ENCODE results near the gene CCDC117.
A peak's percentile ranks its signal among the peaks of the same experiment; 100 is the strongest.

The CCDC117 gene

DNA sequence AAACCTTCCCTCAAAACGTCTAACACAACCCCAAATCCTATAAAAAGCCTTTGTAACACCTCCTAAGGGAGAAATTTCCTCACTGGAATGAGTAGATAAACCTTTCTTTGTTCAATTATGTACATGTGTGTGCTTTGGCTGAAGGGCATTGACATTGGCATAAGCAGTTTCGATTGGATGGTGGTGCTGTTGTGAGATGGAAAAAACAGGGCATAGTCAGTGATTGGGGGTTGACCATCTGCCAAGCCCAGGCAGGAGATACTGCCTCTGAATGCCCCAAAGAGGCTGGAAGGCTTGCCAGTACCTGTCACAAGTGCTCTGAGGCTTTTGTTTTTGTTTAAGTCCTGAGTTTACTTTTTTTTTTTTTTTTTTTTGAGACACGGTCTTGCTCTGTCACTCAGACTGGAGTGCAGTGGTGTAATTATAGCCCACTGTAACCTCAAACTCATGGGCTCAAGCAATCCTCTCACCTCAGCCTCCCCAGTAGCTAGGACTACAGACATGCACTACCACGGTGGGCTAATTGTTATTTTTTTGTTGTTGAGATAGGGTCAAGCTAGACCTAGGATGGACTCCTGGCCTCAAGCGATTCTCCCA is 1.2 kb upstream of the CCDC117 start:
- no peak for DNase-seq

DNA sequence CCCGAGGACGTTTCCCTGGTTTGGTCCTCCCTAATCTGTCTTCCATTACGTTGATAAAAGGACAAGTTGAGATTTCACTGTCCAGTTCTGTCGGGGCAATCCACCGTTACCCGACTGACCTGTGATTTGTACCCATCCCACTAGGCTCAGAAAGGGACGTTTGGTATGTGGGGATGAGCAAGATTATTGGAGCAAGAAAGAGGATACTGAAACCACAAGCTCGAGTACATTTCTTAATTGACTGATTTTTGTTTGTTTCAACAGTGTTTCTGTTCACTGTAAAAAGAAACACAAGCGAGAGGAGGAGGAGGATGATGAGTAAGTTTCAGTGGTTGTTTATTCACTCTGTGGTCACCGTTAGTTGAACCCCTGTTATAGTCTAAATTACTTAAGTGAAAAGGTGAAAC is 969 bp downstream of the CCDC117 start:
- DNase-seq, result no peak

DNA sequence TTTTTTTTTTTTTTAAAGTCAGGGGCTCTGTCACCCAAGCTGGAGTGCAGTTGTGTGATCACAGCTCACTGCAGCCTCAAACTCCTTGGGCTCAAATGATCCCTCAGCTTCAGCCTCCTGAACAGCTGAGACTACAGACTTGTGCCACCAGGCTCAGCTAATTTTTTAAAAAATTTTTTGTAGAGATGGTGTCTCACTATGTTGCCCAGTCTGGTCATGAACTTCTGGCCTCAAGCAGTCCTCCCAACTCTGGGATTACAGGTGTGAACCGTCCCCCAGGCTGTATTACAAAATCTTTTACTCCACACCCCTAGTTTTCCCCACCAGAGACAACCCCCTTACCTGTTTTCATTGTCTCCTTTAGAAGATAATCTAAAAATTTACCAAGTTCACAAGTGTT is 1.9 kb downstream of the CCDC117 start:
- DNase-seq, result no peak

DNA sequence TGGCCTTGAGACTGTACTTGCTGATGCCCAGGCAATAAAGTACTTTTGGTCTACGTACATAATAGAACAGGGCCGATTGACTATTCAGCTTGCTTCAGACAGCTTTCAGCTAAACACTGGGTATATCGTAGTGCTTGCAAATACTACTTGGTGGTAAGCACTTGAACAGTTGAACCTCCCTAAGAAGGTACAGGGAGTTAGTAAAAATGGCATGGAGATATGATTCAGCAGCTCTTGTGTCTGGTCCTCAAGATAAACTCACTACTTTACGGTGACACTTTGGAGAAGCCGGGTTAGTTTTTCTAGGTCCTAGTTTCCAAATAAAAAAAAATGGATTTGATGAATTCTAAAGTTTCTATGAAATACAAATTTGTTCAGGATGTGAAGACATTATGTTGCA is 7.3 kb downstream of the CCDC117 start:
- no peak for DNase-seq

DNA sequence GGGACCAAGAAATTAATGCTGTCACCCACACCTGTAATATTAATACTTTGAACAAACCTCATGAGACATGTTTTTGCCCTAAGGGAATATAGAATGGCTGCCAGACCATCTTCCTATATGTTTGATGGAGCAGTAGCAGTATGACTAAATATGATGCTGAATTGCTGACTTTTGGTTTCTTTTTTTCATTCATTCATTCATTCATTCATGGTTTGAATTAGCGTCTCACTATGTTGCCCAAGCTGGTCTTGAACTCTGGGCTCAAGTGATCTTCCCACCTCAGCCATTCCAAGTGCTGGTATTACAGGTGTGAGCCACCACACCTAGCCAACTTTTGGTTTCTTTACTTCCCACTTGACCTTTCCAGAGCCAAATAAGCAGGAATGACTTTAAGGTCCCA is 7.8 kb downstream of the CCDC117 start:
- DNase-seq, result no peak

DNA sequence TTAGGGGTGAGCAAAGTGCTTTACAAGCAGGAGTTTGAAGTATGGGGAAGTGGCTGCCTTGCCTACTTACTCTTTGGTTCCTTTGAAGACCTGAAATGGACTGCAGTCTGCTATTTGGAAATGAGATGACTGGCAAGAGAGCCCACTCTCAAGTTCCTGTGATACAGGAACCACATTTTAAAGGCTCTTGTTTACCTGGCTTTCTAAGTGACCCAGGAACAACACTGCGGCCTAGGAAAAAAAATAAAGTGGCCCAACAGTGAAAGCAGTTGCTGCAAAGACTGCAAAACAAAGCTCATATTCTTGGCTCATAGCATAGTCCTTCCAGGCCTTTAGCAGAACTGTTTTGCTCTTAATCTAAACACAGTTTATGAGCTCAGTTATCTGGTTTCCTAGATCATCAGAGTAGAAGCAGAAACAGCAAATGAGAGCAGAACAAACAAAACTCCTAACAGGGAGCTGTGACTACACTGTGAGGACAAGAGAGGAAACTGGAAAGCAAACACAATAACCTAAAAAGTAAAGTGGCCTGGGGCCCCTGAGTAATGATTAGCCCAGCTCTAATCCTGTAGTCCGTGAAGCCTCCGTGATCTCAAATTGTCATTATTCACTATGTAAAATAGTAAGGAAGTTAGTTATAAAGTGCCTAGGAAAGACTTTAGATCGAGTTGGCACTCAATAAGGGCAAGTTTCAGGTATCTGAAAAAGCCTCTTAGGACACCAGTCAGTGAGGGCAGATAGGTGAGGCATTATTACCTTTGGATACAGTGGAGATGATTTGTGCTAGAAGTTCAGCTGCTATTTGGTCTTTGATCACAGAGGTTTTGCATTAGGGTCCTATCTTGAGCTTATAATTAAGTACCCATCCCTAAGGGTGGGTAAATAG is 11.5 kb downstream of the CCDC117 start:
- DNase-seq, result no peak

DNA sequence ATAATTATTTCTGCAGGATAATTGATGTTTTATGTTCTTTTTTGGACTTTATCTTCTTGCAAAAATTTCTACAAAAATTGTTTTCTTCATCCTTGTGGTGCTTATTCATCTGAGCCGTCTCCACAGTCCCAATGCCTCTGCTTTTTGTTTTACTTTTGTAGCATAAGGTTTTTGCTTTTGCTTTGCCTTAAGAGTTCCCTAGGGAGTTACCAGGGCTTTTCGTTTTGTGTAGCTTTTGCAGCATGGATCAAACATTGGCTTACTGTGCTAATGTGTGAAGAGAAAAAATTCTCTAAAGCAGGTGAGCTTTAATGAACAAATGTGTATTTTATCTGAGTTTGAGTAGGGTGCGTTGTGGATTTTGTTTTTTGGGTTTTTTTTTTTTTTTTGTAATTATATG is 16.1 kb downstream of the CCDC117 start:
- DNase-seq, result no peak

DNA sequence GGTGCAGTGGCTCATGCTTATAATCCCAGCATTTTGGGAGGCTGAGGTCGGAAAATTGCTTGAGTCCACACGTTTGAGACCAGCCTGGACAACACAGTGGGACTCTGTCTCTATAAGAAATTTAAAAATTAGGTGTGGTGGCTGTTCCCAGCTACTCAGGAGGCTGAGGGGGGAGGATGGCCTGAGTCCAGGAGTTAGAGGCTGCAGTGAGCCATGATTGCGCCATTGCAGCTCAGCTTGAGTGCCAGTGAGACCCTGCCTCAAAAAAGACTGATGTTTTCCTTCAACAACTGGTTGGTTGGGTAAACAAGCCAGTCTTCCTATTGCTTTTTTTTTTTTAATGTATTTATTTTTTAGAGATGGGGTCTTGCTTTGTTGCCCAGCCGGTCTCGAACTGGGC is 18.6 kb downstream of the CCDC117 start:
- no peak for DNase-seq

DNA sequence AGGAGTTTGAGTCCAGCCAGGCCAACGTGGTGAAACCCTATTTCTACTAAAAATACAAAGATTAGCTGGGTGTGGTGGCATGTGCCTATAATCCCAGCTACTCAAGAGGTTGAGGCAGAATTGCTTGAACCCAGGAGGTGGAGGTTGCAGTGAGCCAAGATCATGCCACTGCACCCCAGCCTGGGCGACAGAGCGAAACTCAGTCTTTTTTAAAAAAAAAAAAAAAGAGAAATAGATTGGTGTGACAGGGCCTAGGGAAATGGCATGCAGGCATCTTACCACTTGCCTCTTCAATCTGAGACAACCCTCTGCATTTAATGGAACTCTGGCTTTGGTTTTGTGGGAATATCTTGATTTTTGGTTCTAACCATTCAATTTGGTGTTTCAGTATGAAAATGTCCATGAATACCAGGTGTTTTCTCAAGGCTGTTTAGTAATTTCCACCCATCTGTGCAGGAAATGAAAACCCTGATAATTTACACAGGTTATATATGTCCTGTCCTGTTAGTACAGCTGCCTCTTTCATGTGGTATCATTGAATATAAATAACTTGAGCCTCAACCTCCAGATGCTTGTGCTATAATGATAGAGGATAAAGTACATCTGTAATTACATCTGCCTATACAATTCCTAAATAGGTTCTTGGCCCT is 19.5 kb downstream of the CCDC117 start:
- no peak for DNase-seq

DNA sequence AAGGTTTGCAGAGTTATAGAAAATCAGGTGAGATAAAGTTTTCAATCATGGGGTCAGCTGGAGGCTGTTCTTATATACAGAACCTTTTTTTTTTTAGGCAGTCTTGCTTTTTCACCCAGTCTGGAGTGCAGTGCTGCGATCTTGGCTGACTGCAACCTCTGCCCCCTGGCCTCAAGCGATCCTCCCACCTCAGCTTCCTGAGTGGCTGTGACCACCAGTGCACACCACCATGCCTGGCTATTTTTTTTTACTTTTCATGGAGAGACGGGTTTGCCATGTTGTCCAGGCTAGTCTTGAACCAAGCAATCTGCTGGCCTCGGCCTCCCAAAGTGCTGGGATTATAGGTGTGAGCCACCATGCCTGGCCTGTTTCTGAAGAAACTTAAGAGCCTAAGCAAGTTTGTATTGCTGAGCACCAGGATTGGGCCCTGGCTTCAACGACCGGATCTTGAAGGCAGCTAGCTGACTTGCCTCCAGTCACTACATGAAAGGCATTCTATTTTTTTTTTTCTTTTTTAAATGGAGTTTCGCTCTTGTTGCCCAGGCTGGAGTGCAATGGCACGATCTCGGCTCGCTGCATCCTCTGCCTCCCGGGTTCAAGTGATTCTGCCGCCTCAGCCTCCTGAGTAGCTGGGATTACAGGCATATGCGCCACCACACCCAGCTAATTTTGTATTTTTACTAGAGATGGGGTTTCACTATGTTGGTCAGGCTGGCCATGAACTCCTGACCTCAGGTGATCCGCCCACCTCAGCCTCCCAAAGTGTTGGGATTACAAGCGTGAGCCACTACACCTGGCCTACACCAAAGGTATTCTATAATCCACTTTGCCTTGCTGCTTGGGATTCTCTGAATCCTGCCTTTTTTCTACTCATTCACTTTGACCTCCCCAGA is 20.2 kb downstream of the CCDC117 start:
- no peak for DNase-seq

DNA sequence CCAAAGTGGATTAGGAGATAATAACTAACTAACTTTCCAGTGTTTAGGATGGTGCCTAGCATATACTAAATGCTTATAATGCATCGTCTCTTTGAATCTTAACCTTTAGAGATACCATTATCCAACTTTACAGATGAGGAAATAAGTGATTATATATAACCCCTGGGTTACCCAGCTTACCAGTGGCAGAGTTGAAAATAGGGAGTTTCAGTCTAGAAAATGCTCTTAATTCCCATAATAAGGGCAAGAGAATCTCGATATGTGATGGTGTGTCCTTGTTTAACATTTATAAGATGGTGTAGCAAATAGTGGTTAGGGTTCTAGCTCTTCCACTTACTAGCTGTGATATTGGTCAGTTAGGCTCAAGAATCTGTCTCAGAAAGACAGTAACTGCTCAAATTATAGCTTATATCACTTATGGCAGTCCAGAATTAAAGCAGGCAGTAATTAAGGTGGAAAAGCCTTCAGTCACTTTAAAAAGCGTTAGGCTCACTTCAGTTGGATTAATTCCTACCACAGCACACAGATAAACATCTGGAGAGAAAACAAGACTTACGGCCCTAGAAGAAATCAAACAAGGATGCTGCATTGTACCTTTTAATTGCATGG is 21.6 kb downstream of the CCDC117 start:
- no peak for DNase-seq

DNA sequence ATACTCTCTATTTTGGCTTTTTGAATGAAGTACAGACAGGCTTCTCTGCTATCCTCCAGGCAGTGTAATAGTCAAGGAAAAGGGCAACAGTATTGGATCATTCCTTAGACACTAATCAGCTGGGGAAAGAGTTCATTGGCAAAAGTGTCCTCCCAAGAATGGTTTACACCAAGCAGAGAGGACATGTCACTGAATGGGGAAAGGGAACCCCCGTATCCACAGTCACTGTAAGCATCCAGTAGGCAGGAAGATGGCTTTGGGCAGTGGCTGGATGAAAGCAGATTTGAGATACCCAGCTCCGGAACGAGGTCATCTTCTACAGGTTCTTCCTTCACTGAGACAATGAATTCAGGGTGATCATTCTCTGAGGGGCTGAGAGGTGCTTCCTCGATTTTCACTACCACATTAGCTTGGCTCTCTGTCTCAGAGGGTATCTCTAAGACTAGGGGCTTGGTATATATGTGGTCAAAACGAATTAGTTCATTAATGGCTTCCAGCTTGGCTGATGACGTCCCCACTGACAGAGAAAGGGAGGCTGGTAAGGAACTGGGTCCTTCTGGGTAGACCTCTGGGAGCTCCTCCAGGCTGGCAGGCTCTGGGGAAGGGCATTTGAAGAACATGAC is 22.7 kb downstream of the CCDC117 start:
- DNase-seq, result no peak

DNA sequence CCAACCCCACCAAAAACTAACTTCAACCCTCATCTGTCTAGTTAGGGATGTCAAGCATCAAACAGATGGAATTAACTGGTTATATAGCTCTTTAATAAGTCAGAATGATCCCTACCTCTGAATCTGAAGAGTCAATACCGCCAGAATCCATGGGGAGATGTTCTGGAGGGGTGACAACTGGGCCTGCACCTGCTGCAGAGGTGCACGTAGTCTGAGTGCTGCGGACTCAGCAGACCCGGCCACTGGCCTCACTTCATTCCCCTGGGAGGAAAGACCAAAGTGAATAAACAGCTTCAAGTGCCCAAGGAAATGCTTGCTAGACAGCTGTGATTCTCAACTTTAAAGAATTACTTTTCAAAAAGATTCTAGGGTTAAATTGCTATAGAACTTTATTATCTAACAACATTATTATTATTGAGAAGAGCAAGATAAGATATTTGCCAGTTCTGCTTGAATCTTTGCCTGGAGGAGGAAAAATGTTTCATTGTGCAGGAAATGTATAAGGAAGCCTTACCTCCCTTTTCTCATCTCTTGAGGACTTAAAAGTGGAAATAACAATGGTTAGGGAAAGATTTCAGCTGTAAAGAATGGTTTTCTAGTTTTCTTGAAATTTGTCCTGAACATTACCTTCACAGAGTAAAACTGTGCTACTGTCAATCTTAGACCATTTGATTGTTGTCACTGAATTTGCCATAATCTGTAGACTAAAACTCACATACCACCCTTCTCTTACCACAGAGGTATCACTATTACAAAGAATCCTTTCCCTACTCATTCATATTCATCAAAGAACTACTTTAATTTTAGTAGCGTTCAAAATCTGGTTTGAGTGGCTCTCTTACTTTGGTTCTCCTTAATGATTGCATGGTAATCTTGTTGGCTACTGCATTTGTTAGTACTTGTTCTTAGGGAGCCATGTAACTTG is 23.7 kb downstream of the CCDC117 start:
- DNase-seq, result no peak

DNA sequence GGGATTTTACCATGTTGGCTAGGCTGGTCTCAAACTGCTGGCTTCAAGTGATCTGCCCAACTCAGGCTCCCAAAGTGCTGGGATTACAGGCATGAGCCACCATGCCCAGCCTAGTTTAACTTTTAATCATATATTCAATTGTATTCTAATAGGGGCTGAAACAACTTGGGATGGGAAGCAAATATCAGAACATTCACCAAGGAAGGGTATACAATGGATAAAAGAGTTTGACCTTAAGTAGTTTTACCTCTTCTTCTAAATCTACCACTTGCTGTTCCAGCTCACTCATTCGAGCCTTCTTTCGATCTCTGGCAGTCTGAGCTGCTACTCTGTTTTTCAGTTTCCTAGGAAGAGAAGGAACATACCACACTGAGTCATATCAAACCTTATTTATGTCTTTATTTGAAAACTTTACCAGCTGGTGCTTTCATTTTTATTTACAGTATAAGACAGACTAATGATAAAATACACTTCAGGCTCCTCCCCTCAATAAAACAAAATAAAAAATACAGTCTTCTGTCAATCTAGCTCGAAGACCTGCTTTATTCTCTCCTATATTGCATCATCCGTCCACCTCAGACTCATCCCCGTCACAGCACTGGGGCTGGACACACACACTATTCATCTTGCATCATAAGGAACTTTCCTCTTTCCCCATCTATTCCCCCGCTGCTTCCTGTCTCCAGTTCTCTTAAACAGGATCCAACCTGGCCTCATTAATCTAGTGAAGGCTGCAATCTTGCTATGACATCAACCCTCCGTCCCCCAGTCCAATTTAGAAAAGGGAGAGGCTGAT is 26.5 kb downstream of the CCDC117 start:
- DNase-seq, result peak; percentile 40

DNA sequence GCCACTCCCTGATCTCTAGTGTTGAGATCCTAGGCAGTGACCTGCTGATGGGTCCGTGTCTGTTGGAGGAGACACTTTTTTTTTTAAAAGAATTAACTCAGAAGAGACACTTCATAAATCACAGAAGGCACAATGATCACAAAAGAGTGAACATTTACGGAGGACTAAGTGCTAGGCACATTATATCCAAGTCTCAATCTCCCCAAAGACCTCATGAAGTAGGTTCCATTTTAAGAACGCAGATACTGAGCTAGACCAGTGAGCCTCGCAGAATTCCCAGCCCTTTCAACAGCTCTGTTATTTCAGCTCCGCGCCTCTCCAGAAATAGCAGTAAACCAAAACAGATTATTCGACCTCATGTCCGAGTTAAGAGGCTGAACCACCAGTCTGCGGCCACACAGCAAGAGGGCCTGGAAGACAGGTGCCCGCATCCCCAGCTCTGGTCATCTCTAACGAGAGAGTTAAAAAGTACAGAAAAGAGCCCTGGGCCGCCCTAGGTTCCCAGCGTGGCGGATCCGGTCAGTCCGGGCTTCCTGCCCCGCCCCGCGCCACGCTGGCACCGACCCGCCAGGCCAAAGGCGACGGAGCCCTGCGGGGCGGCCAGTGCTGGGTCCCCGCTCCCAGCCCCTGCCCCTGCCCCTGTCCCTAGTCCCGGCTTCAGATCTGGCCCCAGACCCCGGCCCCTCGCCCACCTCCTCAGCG is 27.3 kb downstream of the CCDC117 start:
- peak; percentile 63 for DNase-seq

DNA sequence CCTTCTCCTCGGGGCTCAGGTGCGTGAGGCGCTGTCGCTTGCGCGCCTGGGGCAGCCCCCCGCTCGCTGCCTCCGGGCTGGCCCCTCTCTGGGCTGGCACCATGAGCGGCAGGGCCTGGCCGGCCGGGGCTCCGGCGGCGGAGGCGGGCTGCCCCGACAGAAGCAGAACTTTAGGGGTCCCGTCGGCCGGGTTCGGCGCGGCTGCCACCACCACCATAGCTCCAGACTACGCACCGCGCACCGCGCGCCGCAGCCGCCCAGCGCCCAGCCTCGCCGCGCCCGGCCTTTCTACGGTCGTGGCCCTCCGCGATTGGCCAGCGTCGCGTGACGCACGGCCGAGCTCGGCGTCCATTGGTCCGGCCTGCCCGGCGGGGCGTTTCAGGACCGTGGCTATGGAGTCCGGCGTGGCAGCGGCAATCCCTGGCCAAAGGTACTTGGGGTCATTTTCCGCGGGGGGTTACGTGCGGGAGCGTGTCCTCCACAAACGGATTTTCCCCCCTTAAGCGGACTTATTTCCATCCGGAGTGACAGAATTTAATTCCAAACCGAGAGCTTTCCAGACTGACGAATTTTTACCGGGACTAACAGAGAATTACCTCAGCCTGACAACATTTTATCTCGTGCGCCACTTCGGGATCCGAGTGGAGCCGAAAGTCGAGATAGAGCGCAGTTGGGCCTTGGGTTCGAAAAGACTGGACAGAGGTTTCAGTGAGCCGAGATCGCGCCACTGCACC is 28.0 kb downstream of the CCDC117 start, which contains the start of gene XBP1:
TSS of gene XBP1 (minus strand) at position 262 of the 734 bp plus-strand sequence.
- DNase-seq, result peak; percentile 92

DNA sequence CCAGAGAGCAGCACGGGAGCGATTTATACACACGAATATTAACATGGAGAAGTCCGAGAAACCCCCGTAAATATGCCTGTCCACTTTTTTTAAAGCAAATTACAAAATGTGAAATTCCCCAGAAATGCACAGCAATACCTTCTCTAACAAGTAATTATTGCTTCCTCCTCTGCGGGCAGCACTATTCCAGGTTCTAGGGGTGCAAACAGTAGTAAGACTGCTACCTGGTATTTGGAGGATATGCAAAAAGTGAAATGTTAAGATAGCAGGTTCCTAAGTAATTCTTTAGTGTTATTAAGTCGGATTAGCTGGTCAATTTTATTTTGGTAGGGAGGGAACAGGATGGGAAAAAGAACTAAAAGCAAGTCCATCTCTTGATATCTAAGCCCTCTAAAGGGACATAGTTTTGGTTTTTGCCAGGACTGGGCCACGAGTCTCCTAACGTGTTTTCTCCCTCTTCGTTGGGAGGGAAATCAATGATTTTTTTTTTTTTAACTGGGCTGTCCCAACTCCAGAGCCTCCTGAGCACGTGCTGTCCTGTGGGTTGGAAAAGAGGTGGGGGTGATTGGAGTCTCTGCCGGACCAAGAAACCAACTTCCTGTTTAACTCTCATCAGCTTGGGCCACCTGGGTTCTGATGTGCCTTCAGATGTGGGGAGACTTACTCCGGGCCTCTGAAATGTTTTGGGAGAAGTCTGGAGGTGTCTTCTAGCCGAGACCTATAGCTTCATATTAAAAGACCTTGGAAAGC is 29.5 kb downstream of the CCDC117 start:
- no peak for DNase-seq

DNA sequence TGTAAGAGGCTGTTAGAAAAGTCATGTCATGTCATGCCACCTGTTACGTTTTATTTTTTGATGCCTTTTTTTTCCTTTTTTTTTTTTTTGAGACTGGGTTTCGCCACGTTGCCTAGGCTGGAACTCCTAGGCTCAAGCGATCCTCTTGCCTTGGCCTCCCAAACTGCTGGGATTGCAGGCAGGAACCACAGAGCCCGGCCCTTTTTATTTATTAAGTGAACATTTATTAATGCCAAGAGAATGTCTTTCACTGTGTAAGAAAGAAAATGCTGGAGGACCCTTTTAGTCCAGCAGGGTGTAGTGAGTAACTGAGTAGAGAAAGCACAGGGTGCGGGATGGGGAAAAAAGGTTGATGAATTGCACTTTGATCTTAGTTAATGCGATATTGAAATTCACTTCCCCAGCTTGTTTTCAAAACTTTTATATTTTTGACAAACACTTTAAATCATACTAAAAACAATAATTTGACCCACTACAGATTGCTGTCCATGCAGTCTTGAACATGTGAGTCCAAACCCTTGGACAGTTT is 30.2 kb downstream of the CCDC117 start:
- DNase-seq, result no peak
